Endothelial cell of umbilical vein (primary cell): ENCODE results near the gene AGMAT. TPM values are rescaled to one million over a fixed set of nuclear protein-coding genes. Genes with fewer than 3 reads are reported as not detected.

Experiments used
- BruUV-seq: library from RNA; stranded (reverse); fragments of 400-500 nt; replicated peaks from 2 replicates; lab custom pipeline; 2021; lab: Mats Ljungman, UMichigan
- CTCF ChIA-PET: fragments of 300-600, 350-600 bp; sonication (Branson Sonifier 250); formaldehyde crosslinking; loops from one replicate; lab custom pipeline; 2021; ENCODE audit warnings: antibody characterized with exemption, inconsistent platforms; lab: Charles Lee
- POLR2A ChIA-PET: fragments of 300-600, 350-600 bp; sonication (Branson Sonifier 250); formaldehyde crosslinking; loops from one replicate; lab custom pipeline; 2021; ENCODE audit warnings: antibody characterized with exemption, inconsistent platforms; lab: Charles Lee
- DNase-seq: peaks from one replicate; pipeline ENCODE4 v3.0.0-alpha.2; 2011; ENCODE audit warnings: low read depth, low spot score
- FAIRE-seq: peaks from 2 replicates; lab custom pipeline; 2011; peaks lifted over from hg19 to GRCh38; lab: Jason Lieb, UNC
- H2AFZ ChIP-seq: 2 replicates; pipeline ENCODE4 v1.6.0; 2012; ENCODE audit warnings: low read depth, low read length, control low read depth, inconsistent platforms
- H3K27ac ChIP-seq: 2 replicates; pipeline ENCODE4 v1.5.1; 2011; ENCODE audit warnings: low read depth, mild to moderate bottlenecking, control low read depth, low read length, moderate library complexity; ENCODE audit not compliant: insufficient read depth
- H3K27me3 ChIP-seq, 2 experiments: 2 replicates each; pipeline versions ENCODE4 v1.6.0 to v1.6.1; 2011; ENCODE audit warnings: low read length in 2 of 2, mixed read lengths in 1 of 2; ENCODE audit not compliant: control insufficient read depth in 2 of 2, insufficient read depth in 2 of 2
- H3K36me3 ChIP-seq, 2 experiments: 2 replicates in 1 of 2; 3 replicates in 1 of 2; pipeline ENCODE4 v1.5.1; 2011; ENCODE audit warnings: low read length in 2 of 2, mild to moderate bottlenecking in 1 of 2, moderate library complexity in 1 of 2; ENCODE audit not compliant: control insufficient read depth in 2 of 2, insufficient read depth in 2 of 2; ENCODE audit errors: extremely low read depth in 1 of 2
- H3K4me1 ChIP-seq: 3 replicates; pipeline ENCODE4 v1.5.1; 2011; ENCODE audit warnings: mild to moderate bottlenecking, low read length; ENCODE audit not compliant: control insufficient read depth, insufficient read depth; ENCODE audit errors: extremely low read depth
- H3K4me2 ChIP-seq: 2 replicates; pipeline ENCODE4 v1.6.1; 2011; ENCODE audit warnings: low read length, control low read depth, mixed read lengths; ENCODE audit not compliant: insufficient read depth
- H3K4me3 ChIP-seq, 3 experiments: fragments of 200-600 bp in 1 of 3; sonication (generic), shearing (Covaris generic) in 1 of 3; replicated peaks in 1 of 3; 2 replicates each; pipeline ENCODE4 v1.5.1; 2011 to 2016; ENCODE audit warnings: control low read depth in 3 of 3, low read length in 3 of 3, mild to moderate bottlenecking in 2 of 3, inconsistent platforms in 1 of 3, low read depth in 1 of 3, moderate library complexity in 1 of 3; ENCODE audit not compliant: insufficient read depth in 1 of 3
- H3K79me2 ChIP-seq: 2 replicates; pipeline ENCODE4 v1.6.0; 2012; ENCODE audit warnings: low read length, inconsistent platforms; ENCODE audit not compliant: control insufficient read depth, insufficient read depth
- H3K9ac ChIP-seq: replicated peaks from 2 replicates; pipeline ENCODE3; 2011; ENCODE audit warnings: low read length, control low read depth; ENCODE audit not compliant: insufficient read depth; ENCODE audit errors: extremely low read depth
- H3K9me1 ChIP-seq: replicated peaks from 3 replicates; pipeline ENCODE4 v1.6.0; 2011; ENCODE audit warnings: mild to moderate bottlenecking, low read length; ENCODE audit not compliant: control insufficient read depth, insufficient read depth; ENCODE audit errors: extremely low read depth
- H3K9me3 ChIP-seq: replicated peaks from 2 replicates; pipeline ENCODE4 v1.5.1; 2012; ENCODE audit warnings: low read length, inconsistent platforms; ENCODE audit not compliant: control insufficient read depth, insufficient read depth
- H4K20me1 ChIP-seq: replicated peaks from 2 replicates; pipeline ENCODE3; 2011; ENCODE audit warnings: mild to moderate bottlenecking, low read length; ENCODE audit not compliant: control insufficient read depth, insufficient read depth; ENCODE audit errors: extremely low read depth
- EZH2 ChIP-seq: IDR thresholded peaks from 2 replicates; pipeline ENCODE4 v1.6.1; 2012; ENCODE audit warnings: borderline replicate concordance, low read depth, mild to moderate bottlenecking, moderate library complexity, low read length, inconsistent platforms; ENCODE audit not compliant: severe bottlenecking
- FOS ChIP-seq: IDR thresholded peaks from 2 replicates; pipeline ENCODE4 v1.6.1; 2011; ENCODE audit warnings: mild to moderate bottlenecking, low read length, moderate library complexity, borderline replicate concordance; ENCODE audit not compliant: insufficient read depth
- GATA2 ChIP-seq: IDR thresholded peaks from 2 replicates; pipeline ENCODE4 v1.7.0; 2011; ENCODE audit warnings: low read depth, mild to moderate bottlenecking, moderate library complexity, mixed read lengths, low read length; ENCODE audit not compliant: insufficient read length, insufficient read depth
- JUN ChIP-seq: IDR thresholded peaks from 2 replicates; pipeline ENCODE4 v1.6.1; 2011; ENCODE audit warnings: borderline replicate concordance, low read depth; ENCODE audit not compliant: insufficient read length, insufficient read depth
- MYC ChIP-seq: IDR thresholded peaks from one replicate; pipeline ENCODE4 v1.6.1; 2011; ENCODE audit warnings: mild to moderate bottlenecking, low read depth, low read length
- POLR2A ChIP-seq: IDR thresholded peaks from 2 replicates; pipeline ENCODE4 v1.6.1; 2012; ENCODE audit warnings: low read depth, mild to moderate bottlenecking, control low read depth, low read length
- POLR2AphosphoS5 ChIP-seq: IDR thresholded peaks from 2 replicates; pipeline ENCODE4 v1.6.1; 2012; ENCODE audit warnings: low read depth, mild to moderate bottlenecking, control low read depth, low read length, moderate library complexity; ENCODE audit not compliant: insufficient read depth
- dilution Hi-C: fragments of 300-500 bp; cut with MboI; formaldehyde crosslinking; loops from one replicate; pipeline ENCODE4 v1.15.0; 2019; ENCODE audit warnings: low sequenced_read_pairs; ENCODE audit not compliant: extremely low pct_ligation_motif_present
- intact Hi-C: fragments of 100-400 bp; cut with micrococcal nuclease; formaldehyde crosslinking; loops from one replicate; pipeline ENCODE4 v1.10.0; 2022
- polyA plus RNA-seq, 4 experiments: library from polyadenylated mRNA; depleted of rRNA in 3 of 4; stranded (reverse) in 3 of 4; unstranded in 1 of 4; fragments of >200 nt; gene quantifications; 2 replicates each; pipeline versions ENCODE4 v1.2.1 to v1.2.3, GENCODE V29; 2011 to 2012; ENCODE audit warnings: missing spikeins in 1 of 4
- total RNA-seq: library from RNA; stranded (reverse); gene quantifications from 2 replicates; pipeline ENCODE4 v1.2.3, GENCODE V29; 2021
- TF ChIP-seq, protein P1 (sequence below): IDR thresholded peaks from 2 replicates; pipeline ENCODE4 v1.6.1; 2011; ENCODE audit not compliant: insufficient read depth, insufficient read length
- TF ChIP-seq, protein P2 (sequence below), 2 donors: IDR thresholded peaks; 1 replicate in 1 of 2; 2 replicates in 1 of 2; pipeline ENCODE4 v1.5.1; 2011; ENCODE audit warnings: low read length in 2 of 2, mild to moderate bottlenecking in 2 of 2, moderate library complexity in 2 of 2, control low read depth in 1 of 2, inconsistent platforms in 1 of 2, low read depth in 1 of 2; ENCODE audit not compliant: insufficient read depth in 1 of 2; ENCODE audit errors: extremely low read depth in 1 of 2

The AGMAT gene
- total and polyA plus RNA-seq, 2 donors (not counting 3 experiments of a cell fraction or from before 2014, with no cell fraction given), result 0.39 to 1.9 TPM

DNA sequence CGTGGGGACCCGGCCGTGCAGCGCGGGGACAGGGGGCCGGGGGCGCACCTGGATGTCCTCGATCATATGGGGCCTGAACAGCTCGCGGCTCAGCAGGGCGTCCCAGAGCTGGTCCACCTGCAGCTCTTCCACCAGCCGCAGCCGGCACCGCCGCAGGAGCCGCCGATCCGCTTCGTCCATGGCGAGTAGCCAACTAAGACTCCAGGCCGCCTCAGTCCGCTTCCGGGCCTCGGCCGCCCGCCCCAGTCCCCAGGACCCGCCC is 60.9 kb downstream of the AGMAT start, which contains the start of gene CASP9:
Gene CASP9 (minus strand): TSS at position 195 of the 262 bp plus-strand sequence. CDS start 15 bp downstream, at position 180.
- Histone ChIP-seq H3K27ac (peak within 1 kb of the TSS; percentile 92), H3K4me1 (peaks cover 24% of the 10 kb centered on the region), H3K79me2 (peaks cover 11% of the 10 kb centered on the region), H3K9me1 (no peaks in the 10 kb centered on the region), H3K4me3 (peak within 1 kb of the TSS; percentile 74 to 95 (median 88)), H2AFZ (peak within 1 kb of the TSS; percentile 96), H3K27me3 (no peaks in the 10 kb centered on the region), H4K20me1 (no peaks in the 10 kb centered on the region), H3K9me3 (no peaks in the 10 kb centered on the region), H3K36me3 (no peaks in the 10 kb centered on the region), H3K9ac (peak within 1 kb of the TSS; percentile 90), H3K4me2 (peak within 1 kb of the TSS; percentile 71)
- FAIRE-seq (no peak), DNase-seq (no peak)
- CTCF ChIA-PET, result interaction anchor here (0.6 to 1.3 kb wide), 2 partner anchors 201 to 254 kb away, joined by 4 to 7 read pairs; no protein-coding TSS in a partner anchor
- POLR2A ChIA-PET, result no interaction called here
- TF ChIP-seq, protein P1, sequence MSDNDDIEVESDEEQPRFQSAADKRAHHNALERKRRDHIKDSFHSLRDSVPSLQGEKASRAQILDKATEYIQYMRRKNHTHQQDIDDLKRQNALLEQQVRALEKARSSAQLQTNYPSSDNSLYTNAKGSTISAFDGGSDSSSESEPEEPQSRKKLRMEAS, result no peak
- TF ChIP-seq POLR2AphosphoS5, result peak; percentile 44
- no peak for TF ChIP-seq FOS
- BruUV-seq, result no TSS peak
- intact Hi-C loops (loop anchor here (1.0 to 10.0 kb wide), 4 partner anchors 187 to 321 kb away; partner anchors contain the start of gene SPEN), dilution Hi-C loops (no loop called here)

DNA sequence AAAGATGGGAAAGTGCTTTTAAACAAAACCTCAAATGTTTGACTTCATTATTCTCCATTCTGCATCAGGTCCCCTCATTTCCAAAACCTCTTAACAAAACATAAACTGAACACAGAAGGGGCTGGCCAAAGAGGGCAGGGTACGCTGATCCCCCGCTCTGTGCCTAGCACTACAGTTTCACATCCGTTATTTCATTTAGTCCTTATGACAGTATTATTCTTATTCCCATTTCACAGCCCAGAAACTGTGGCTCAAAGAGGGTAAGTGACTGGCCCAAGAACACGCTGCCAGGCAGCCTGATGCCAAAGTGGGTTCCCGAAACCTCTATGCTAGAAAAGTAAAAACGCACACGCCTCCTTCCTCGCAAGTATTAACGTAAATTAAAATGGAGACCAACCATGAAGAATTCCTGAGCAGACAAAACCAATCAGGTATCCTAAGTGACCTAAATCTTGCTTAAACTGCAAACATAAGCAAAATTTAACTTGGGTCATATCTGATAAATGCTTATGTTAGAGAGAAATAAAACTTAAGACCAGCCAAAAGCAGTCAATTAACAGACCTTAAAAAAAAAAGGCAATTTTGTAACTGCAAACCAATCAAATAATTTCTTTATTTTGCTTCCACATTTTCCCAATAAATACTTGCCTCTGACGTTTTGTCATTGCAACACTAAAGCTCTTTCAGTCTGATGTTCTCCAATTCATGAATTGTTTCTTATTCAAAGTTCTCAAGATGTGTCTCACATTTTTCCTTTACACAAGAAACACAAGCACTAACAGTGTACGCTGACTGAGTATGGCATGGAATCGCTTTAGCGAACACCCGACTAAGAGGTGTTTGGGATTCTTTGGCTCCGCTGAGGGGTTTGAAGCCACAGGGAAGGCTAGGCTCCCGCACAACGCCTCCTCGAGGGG is 61.5 kb downstream of the AGMAT start:
- no peaks in the 10 kb centered on the region for H3K27me3 ChIP-seq
- TF ChIP-seq JUN (no peak), EZH2 (no peak), MYC (no peak), POLR2A (no peak), FOS (no peak), GATA2 (no peak), POLR2AphosphoS5 (no peak)
- TF ChIP-seq, protein P2, sequence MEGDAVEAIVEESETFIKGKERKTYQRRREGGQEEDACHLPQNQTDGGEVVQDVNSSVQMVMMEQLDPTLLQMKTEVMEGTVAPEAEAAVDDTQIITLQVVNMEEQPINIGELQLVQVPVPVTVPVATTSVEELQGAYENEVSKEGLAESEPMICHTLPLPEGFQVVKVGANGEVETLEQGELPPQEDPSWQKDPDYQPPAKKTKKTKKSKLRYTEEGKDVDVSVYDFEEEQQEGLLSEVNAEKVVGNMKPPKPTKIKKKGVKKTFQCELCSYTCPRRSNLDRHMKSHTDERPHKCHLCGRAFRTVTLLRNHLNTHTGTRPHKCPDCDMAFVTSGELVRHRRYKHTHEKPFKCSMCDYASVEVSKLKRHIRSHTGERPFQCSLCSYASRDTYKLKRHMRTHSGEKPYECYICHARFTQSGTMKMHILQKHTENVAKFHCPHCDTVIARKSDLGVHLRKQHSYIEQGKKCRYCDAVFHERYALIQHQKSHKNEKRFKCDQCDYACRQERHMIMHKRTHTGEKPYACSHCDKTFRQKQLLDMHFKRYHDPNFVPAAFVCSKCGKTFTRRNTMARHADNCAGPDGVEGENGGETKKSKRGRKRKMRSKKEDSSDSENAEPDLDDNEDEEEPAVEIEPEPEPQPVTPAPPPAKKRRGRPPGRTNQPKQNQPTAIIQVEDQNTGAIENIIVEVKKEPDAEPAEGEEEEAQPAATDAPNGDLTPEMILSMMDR (IDR thresholded peaks at IDR 0.05; ENCODE audit: extremely low read depth in 1 of 2, insufficient read depth in 1 of 2, low read depth in 1 of 2, low read length in 2 of 2), result no peak
- TF ChIP-seq, protein P1, result no peak
- peaks cover 24% of the 10 kb centered on the region for H3K4me1 ChIP-seq
- peaks cover 11% of the 10 kb centered on the region for H3K79me2 ChIP-seq
- peak overlapping the region; percentile 83 for H2AFZ ChIP-seq
- intact Hi-C loops, result loop anchor here (1.0 to 10.0 kb wide), 4 partner anchors 186 to 321 kb away; partner anchors contain the start of gene SPEN
- peak overlapping the region; percentile 45 to 95 (median 68) for H3K4me3 ChIP-seq
- H3K9ac ChIP-seq, result peak overlapping the region; percentile 39
- no peaks in the 10 kb centered on the region for H3K9me1 ChIP-seq
- dilution Hi-C loops, result no loop called here
- H3K9me3 ChIP-seq, result no peaks in the 10 kb centered on the region
- ChIA-PET POLR2A (no interaction called here), CTCF (interaction anchor here (0.6 to 1.3 kb wide), 2 partner anchors 200 to 253 kb away, joined by 4 to 7 read pairs; no protein-coding TSS in a partner anchor)
- FAIRE-seq (peak; percentile 31), DNase-seq (no peak)
- H3K4me2 ChIP-seq, result peak overlapping the region; percentile 71
- no peaks in the 10 kb centered on the region for H4K20me1 ChIP-seq
- BruUV-seq, result TSS peak; percentile 46
- no peak overlapping the region for H3K27ac ChIP-seq
- H3K36me3 ChIP-seq, result no peaks in the 10 kb centered on the region
